ENCODE results near the gene LGALS9. TPM values are rescaled to one million over a fixed set of nuclear protein-coding genes. Genes with fewer than 3 reads are reported as not detected.

LGALS9 gene
- total and polyA plus RNA-seq, 2 experiments from 2014 or later: 0.48 to 0.73 TPM

DNA sequence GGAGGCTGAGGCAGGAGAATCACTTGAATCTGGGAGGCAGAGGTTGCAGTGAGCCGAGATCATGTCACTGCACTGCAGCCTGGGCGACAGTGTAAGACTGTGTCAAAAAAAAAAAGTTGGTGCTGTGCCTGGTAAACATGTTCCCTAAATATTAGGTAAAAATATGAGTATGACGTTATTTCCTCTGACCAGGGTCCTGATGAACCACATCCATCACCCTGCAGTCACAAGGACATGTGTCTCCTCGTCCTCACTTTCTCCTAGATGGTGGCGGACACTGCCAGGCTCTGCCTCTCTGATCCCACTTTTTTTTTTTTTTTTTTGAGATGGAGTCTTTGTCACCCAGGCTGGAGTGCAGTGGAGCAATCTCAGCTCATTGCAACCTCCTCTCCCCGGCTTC lies 28.7 kb downstream of the LGALS9 start (continued):
- no peak for TF ChIP-seq ZNF462 (CRISPR knock-in tag; IDR thresholded peaks at IDR 0.05)
- TF ChIP-seq EZH2 (IDR thresholded peaks at IDR 0.05; ENCODE audit: low read depth, unreplicated experiment): no peak

DNA sequence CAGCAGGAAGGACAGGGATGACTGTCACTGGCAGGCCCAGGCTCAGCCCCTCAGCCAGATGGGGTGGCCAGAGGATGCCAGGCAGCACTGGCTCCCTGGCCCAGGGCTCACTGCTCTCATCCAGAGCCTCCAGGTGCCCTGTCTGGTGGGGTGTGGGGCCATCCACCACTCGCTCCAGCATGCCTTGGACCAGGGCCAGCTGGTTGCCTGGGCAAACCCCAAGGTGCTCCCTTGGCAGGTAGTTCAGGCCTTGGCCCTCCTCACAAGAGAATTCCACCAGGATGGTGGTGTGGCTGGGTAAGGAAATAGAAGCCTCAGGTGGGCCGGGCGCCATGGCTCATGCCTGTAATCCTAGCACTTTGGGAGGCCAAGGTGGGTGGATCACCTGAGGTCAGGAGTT lies 29.4 kb downstream of the LGALS9 start:
- H3K9me2 ChIP-seq (ENCODE audit: insufficient read depth): no peaks in the 10 kb centered on the region
- peaks cover 7% of the 10 kb centered on the region for H3K27me3 Mint-ChIP-seq (ENCODE audit: insufficient read depth, low read depth, poor library complexity)

More for the DNA sequence above, 29.4 kb downstream of the LGALS9 start:
- Histone ChIP-seq H4K20me1 (replicated peaks; ENCODE audit: insufficient read depth) (no peaks in the 10 kb centered on the region), H3K79me2 (replicated peaks; ENCODE audit: insufficient read depth) (no peaks in the 10 kb centered on the region), H2AFZ (no peak overlapping the region), H3F3A (replicated peaks; ENCODE audit: low read depth) (no peaks in the 10 kb centered on the region), H3K27ac (ENCODE audit: low read depth) (no peak overlapping the region), H3K27me3 (ENCODE audit: insufficient read depth) (no peaks in the 10 kb centered on the region), H3K36me3 (ENCODE audit: insufficient read depth) (no peaks in the 10 kb centered on the region), H3K4me1 (ENCODE audit: insufficient read depth) (no peaks in the 10 kb centered on the region), H3K4me2 (no peak overlapping the region), H3K4me3 (no peak overlapping the region)
- ATAC-seq (no peak), DNase-seq (ENCODE audit: low spot score) (no peak)
- H3K4me3 Mint-ChIP-seq: no peak overlapping the region
- no peaks in the 10 kb centered on the region for H3K36me3 Mint-ChIP-seq (ENCODE audit: low read depth)
- H3K27ac Mint-ChIP-seq: no peak overlapping the region
- no peaks in the 10 kb centered on the region for H3K4me1 Mint-ChIP-seq
- TF ChIP-seq, protein P1, sequence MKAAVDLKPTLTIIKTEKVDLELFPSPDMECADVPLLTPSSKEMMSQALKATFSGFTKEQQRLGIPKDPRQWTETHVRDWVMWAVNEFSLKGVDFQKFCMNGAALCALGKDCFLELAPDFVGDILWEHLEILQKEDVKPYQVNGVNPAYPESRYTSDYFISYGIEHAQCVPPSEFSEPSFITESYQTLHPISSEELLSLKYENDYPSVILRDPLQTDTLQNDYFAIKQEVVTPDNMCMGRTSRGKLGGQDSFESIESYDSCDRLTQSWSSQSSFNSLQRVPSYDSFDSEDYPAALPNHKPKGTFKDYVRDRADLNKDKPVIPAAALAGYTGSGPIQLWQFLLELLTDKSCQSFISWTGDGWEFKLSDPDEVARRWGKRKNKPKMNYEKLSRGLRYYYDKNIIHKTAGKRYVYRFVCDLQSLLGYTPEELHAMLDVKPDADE (IDR thresholded peaks at IDR 0.05): no peak
- TF ChIP-seq ZNF114 (CRISPR knock-in tag; IDR thresholded peaks at IDR 0.05): no peak
- no peak for TF ChIP-seq ZNF331 (CRISPR knock-in tag; IDR thresholded peaks at IDR 0.05; ENCODE audit: low read depth)
- TF ChIP-seq POLR2AphosphoS5 (IDR thresholded peaks at IDR 0.05; ENCODE audit: low read depth): no peak
- TF ChIP-seq REST (IDR thresholded peaks at IDR 0.05; ENCODE audit: unreplicated experiment): no peak
- H3K9me3 Mint-ChIP-seq: no peaks in the 10 kb centered on the region; the same call in 2 of the 3 replicates
